HCT116 (cell line): ENCODE data around the gene C1orf115. TPM values are rescaled to one million over a fixed set of nuclear protein-coding genes. Genes with fewer than 3 reads are reported as not detected.

ENCODE experiments used
- ATAC-seq: fragments of 200-7000 bp; cut with Tn5 transposase; 2 replicates; pipeline ENCODE4 v1.9.1; 2020; ENCODE audit warnings: mild to moderate bottlenecking, moderate library complexity
- BruUV-seq: library from RNA; stranded (reverse); fragments of 400-500 nt; replicated peaks from 2 replicates; lab custom pipeline; 2021; lab: Mats Ljungman, UMichigan
- CTCF ChIA-PET: fragments of 300-600 bp; sonication (Branson Sonifier 250); formaldehyde crosslinking; loops from one replicate; lab custom pipeline; 2021; ENCODE audit warnings: antibody characterized with exemption; lab: Charles Lee
- POLR2A ChIA-PET: fragments of 300-600, 350-600 bp; sonication (Branson Sonifier 250); formaldehyde crosslinking; loops from one replicate; lab custom pipeline; 2021; ENCODE audit warnings: antibody characterized with exemption; lab: Charles Lee
- RAD21 ChIA-PET, 2 experiments: fragments of 300-600 bp; sonication (Branson Sonifier 250); formaldehyde crosslinking; loops; one replicate each; lab custom pipeline; 2023; ENCODE audit warnings: low total read pairs in 2 of 2; ENCODE audit not compliant: uncharacterized antibody in 2 of 2, unreplicated experiment in 2 of 2, low non-redundant PET in 1 of 2; lab: Charles Lee
- DNase-seq: peaks from one replicate; pipeline ENCODE4 v3.0.0-alpha.2; 2010; ENCODE audit warnings: low read depth, low spot score
- H2AFZ ChIP-seq: fragments of 200-600 bp; shearing (Covaris generic), sonication (generic); 2 replicates; pipeline ENCODE4 v1.6.1; 2017; ENCODE audit warnings: low read depth, mixed run types, mixed read lengths, antibody characterized with exemption, low read length; ENCODE audit not compliant: poor library complexity, severe bottlenecking
- H3K27ac ChIP-seq: 2 replicates; pipeline ENCODE4 v1.5.1; 2012; ENCODE audit warnings: low read depth, low read length
- H3K27me3 ChIP-seq: fragments of 200-600 bp; sonication (generic); 2 replicates; pipeline ENCODE4 v1.6.1; 2016; ENCODE audit warnings: mixed run types, low read length, mixed read lengths; ENCODE audit not compliant: insufficient read depth
- H3K36me3 ChIP-seq, 2 experiments: fragments of 200-500 bp in 1 of 2; fragments of 200-600 bp in 1 of 2; sonication (Bioruptor generic) in 1 of 2; sonication (generic) in 1 of 2; 2 replicates each; pipeline versions ENCODE4 v1.5.1 to v1.6.1; 2014 to 2016; ENCODE audit warnings: low read length in 2 of 2, inconsistent platforms in 1 of 2, mixed read lengths in 1 of 2, mixed run types in 1 of 2; ENCODE audit not compliant: insufficient read depth in 2 of 2, control insufficient read depth in 1 of 2
- H3K4me1 ChIP-seq, 2 experiments: fragments of 200-600 bp in 1 of 2; sonication (generic) in 1 of 2; 2 replicates each; pipeline versions ENCODE4 v1.5.1 to v1.6.1; 2012 to 2017; ENCODE audit warnings: low read length in 2 of 2, inconsistent platforms in 1 of 2, mild to moderate bottlenecking in 1 of 2, mixed read lengths in 1 of 2, mixed run types in 1 of 2, moderate library complexity in 1 of 2; ENCODE audit not compliant: insufficient read depth in 2 of 2, control insufficient read depth in 1 of 2
- H3K4me2 ChIP-seq: fragments of 200-600 bp; sonication (generic); 2 replicates; pipeline ENCODE4 v1.6.1; 2017; ENCODE audit warnings: mixed run types, low read length, mixed read lengths
- H3K4me3 ChIP-seq, 2 experiments: fragments of 200-600 bp in 1 of 2; sonication (generic) in 1 of 2; replicated peaks in 1 of 2; 2 replicates each; pipeline ENCODE4 v1.5.1; 2011 to 2016; ENCODE audit warnings: low read length in 2 of 2, control low read depth in 1 of 2, low read depth in 1 of 2, mild to moderate bottlenecking in 1 of 2, mixed read lengths in 1 of 2, mixed run types in 1 of 2
- H3K79me2 ChIP-seq: fragments of 200-600 bp; sonication (generic); 2 replicates; pipeline ENCODE4 v1.6.1; 2017; ENCODE audit warnings: mild to moderate bottlenecking, mixed run types, low read length, moderate library complexity, mixed read lengths; ENCODE audit not compliant: insufficient read depth
- H3K9ac ChIP-seq: fragments of 200-600 bp; sonication (generic); 2 replicates; pipeline ENCODE4 v1.6.1; 2016; ENCODE audit warnings: low read length, mixed read lengths
- H3K9me2 ChIP-seq: fragments of 200-600 bp; sonication (generic), shearing (Covaris generic); 2 replicates; pipeline ENCODE4 v1.6.1; 2017; ENCODE audit warnings: mixed run types, mild to moderate bottlenecking, moderate library complexity; ENCODE audit not compliant: insufficient read depth
- H3K9me3 ChIP-seq, 2 experiments: fragments of 200-500 bp in 1 of 2; fragments of 200-600 bp in 1 of 2; sonication (Bioruptor generic) in 1 of 2; sonication (generic) in 1 of 2; 2 replicates each; pipeline ENCODE4 v1.6.1; 2014 to 2017; ENCODE audit warnings: low read length in 2 of 2, mixed read lengths in 2 of 2, inconsistent platforms in 1 of 2, low read depth in 1 of 2, mild to moderate bottlenecking in 1 of 2, mixed run types in 1 of 2, moderate library complexity in 1 of 2; ENCODE audit not compliant: control insufficient read depth in 1 of 2, insufficient read depth in 1 of 2
- H4K20me1 ChIP-seq: fragments of 200-600 bp; sonication (generic), shearing (Covaris generic); 2 replicates; pipeline ENCODE4 v1.6.1; 2017; ENCODE audit warnings: mixed run types, mild to moderate bottlenecking, moderate library complexity; ENCODE audit not compliant: insufficient read depth
- CBX3 ChIP-seq: IDR thresholded peaks from 2 replicates; pipeline ENCODE4 v1.6.1; 2012; ENCODE audit warnings: low read depth
- CTCF ChIP-seq, 3 experiments: fragments of 200-600 bp in 1 of 3; sonication (generic) in 1 of 3; IDR thresholded peaks in 2 of 3; conservative IDR thresholded peaks in 1 of 3; 2 replicates each; pipeline ENCODE4 v1.5.1; 2012 to 2017; ENCODE audit warnings: low read depth in 2 of 3, low read length in 2 of 3, antibody characterized with exemption in 1 of 3, borderline replicate concordance in 1 of 3, control low read depth in 1 of 3, mild to moderate bottlenecking in 1 of 3, mixed read lengths in 1 of 3, mixed run types in 1 of 3, moderate library complexity in 1 of 3; ENCODE audit not compliant: insufficient read depth in 1 of 3
- EGR1 ChIP-seq: IDR thresholded peaks from 2 replicates; pipeline ENCODE4 v1.6.1; 2012; ENCODE audit warnings: low read depth
- EZH2 ChIP-seq: fragments of 200-600 bp; sonication (generic); IDR thresholded peaks from 2 replicates; pipeline ENCODE4 v1.6.1; 2017; ENCODE audit warnings: antibody characterized with exemption, mixed run types
- EZH2phosphoT487 ChIP-seq: fragments of 200-600 bp; IDR thresholded peaks from 2 replicates; pipeline ENCODE4 v1.6.1; 2018; ENCODE audit warnings: antibody characterized with exemption, borderline replicate concordance
- FOSL1 ChIP-seq: IDR thresholded peaks from 2 replicates; pipeline ENCODE4 v1.6.1; 2012; ENCODE audit warnings: low read depth
- MAX ChIP-seq: IDR thresholded peaks from 2 replicates; pipeline ENCODE4 v1.6.1; 2012
- POLR2A ChIP-seq: IDR thresholded peaks from 2 replicates; pipeline ENCODE4 v1.7.0; 2011; ENCODE audit warnings: borderline replicate concordance; ENCODE audit not compliant: insufficient read depth, insufficient read length; ENCODE audit errors: extremely low read depth
- RAD21 ChIP-seq: IDR thresholded peaks from 2 replicates; pipeline ENCODE4 v1.6.1; 2012; ENCODE audit warnings: low read depth, mild to moderate bottlenecking
- REST ChIP-seq: IDR thresholded peaks from 2 replicates; pipeline ENCODE4 v1.6.1; 2012; ENCODE audit warnings: low read depth
- SIN3A ChIP-seq: IDR thresholded peaks from 2 replicates; pipeline ENCODE4 v1.6.1; 2012; ENCODE audit warnings: low read depth
- SP1 ChIP-seq: IDR thresholded peaks from 2 replicates; pipeline ENCODE4 v1.6.1; 2012; ENCODE audit warnings: low read depth
- SRF ChIP-seq: IDR thresholded peaks from 2 replicates; pipeline ENCODE4 v1.6.1; 2012; ENCODE audit warnings: low read depth
- TCF7L2 ChIP-seq: IDR thresholded peaks from 2 replicates; pipeline ENCODE4 v1.7.0; 2011; ENCODE audit warnings: borderline replicate concordance, inconsistent platforms; ENCODE audit not compliant: insufficient read depth, insufficient read length; ENCODE audit errors: extremely low read depth
- YY1 ChIP-seq: IDR thresholded peaks from 2 replicates; pipeline ENCODE4 v1.6.1; 2011; ENCODE audit warnings: low read length, low read depth, moderate library complexity, mild to moderate bottlenecking; ENCODE audit not compliant: insufficient replicate concordance; ENCODE audit errors: extremely low read depth
- ZBTB33 ChIP-seq: IDR thresholded peaks from 2 replicates; pipeline ENCODE4 v1.6.1; 2011; ENCODE audit warnings: mild to moderate bottlenecking, low read length, moderate library complexity; ENCODE audit not compliant: insufficient replicate concordance; ENCODE audit errors: extremely low read depth
- ZNF274 ChIP-seq: fragments of 200-500 bp; sonication (Bioruptor generic); IDR thresholded peaks from 2 replicates; pipeline ENCODE4 v1.6.1; 2014; ENCODE audit warnings: mild to moderate bottlenecking, low read depth, low read length, inconsistent platforms
- intact Hi-C: fragments of 100-400 bp; cut with micrococcal nuclease; formaldehyde crosslinking; loops from 2 replicates; pipeline ENCODE4 v1.10.0; 2022
- total RNA-seq: library from RNA; stranded (reverse); gene quantifications from one replicate; pipeline ENCODE4 v1.2.1, GENCODE V29; 2021; ENCODE audit not compliant: unreplicated experiment

The C1orf115 gene
- total RNA-seq, 1 experiment from 2014 or later: 16.8 TPM

GRCh38 chr1:220748089-220748934 lies 58.1 kb downstream of the C1orf115 start, which contains the start of gene MTARC2:
MTARC2 (plus strand) TSS chr1:220748322; CDS start chr1:220748532, 210 bp downstream.
- no peaks in the 10 kb centered on the region for H3K9me2 ChIP-seq
- ATAC-seq (peak; percentile 95), DNase-seq (peak; percentile 66)
- H3K4me3 ChIP-seq: peak within 1 kb of the TSS; percentile 65 to 86
- no TSS peak for BruUV-seq
- H3K79me2 ChIP-seq: peaks cover 40% of the 10 kb centered on the region
- CTCF ChIA-PET: interaction anchor here (1.1 to 2.6 kb wide), 4 partner anchors 15 to 559 kb away, joined by 3 to 16 read pairs (median 6); no protein-coding TSS in a partner anchor
- H3K4me1 ChIP-seq: peaks cover 6 to 16% of the 10 kb centered on the region in 2 experiments; a peak in 3 of 4 replicates
- H3K4me2 ChIP-seq: peak within 1 kb of the TSS; percentile 81
- POLR2A ChIA-PET: interaction anchor here (1.0 to 1.6 kb wide), 5 partner anchors 8 to 467 kb away, joined by 3 to 10 read pairs (median 5); no protein-coding TSS in a partner anchor
- H2AFZ ChIP-seq: peak within 1 kb of the TSS; percentile 53
- peak within 1 kb of the TSS; percentile 89 for H3K9ac ChIP-seq
- intact Hi-C loops: no loop called here
- no peaks in the 10 kb centered on the region for H3K36me3 ChIP-seq
- no peaks in the 10 kb centered on the region for H3K9me3 ChIP-seq
- H3K27ac ChIP-seq: peak within 1 kb of the TSS; percentile 71
- H4K20me1 ChIP-seq: no peaks in the 10 kb centered on the region
- RAD21 ChIA-PET: no interaction called here
- H3K27me3 ChIP-seq: no peaks in the 10 kb centered on the region
- TF ChIP-seq EZH2 (no peak), YY1 (peak; percentile 66), ZBTB33 (no peak), FOSL1 (no peak), SRF (no peak), REST (no peak), EZH2phosphoT487 (no peak), RAD21 (no peak), TCF7L2 (no peak), POLR2A (peak; percentile 91), CTCF (IDR thresholded peaks at IDR 0.05 in 2 of 3, conservative IDR thresholded peaks at IDR 0.05 in 1 of 3; ENCODE audit: borderline replicate concordance in 1 of 3, insufficient read depth in 1 of 3, low read depth in 2 of 3, low read length in 2 of 3) (no peak), EGR1 (no peak), SP1 (no peak; the same call in 1 of the 2 replicates), ZNF274 (no peak), SIN3A (peak; percentile 75), MAX (peak; percentile 75), CBX3 (peak; percentile 7; the same call in 1 of the 2 replicates)
